ENCODE measurements around the gene BCS1L.

The BCS1L gene, protein sequence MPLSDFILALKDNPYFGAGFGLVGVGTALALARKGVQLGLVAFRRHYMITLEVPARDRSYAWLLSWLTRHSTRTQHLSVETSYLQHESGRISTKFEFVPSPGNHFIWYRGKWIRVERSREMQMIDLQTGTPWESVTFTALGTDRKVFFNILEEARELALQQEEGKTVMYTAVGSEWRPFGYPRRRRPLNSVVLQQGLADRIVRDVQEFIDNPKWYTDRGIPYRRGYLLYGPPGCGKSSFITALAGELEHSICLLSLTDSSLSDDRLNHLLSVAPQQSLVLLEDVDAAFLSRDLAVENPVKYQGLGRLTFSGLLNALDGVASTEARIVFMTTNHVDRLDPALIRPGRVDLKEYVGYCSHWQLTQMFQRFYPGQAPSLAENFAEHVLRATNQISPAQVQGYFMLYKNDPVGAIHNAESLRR

DNA sequence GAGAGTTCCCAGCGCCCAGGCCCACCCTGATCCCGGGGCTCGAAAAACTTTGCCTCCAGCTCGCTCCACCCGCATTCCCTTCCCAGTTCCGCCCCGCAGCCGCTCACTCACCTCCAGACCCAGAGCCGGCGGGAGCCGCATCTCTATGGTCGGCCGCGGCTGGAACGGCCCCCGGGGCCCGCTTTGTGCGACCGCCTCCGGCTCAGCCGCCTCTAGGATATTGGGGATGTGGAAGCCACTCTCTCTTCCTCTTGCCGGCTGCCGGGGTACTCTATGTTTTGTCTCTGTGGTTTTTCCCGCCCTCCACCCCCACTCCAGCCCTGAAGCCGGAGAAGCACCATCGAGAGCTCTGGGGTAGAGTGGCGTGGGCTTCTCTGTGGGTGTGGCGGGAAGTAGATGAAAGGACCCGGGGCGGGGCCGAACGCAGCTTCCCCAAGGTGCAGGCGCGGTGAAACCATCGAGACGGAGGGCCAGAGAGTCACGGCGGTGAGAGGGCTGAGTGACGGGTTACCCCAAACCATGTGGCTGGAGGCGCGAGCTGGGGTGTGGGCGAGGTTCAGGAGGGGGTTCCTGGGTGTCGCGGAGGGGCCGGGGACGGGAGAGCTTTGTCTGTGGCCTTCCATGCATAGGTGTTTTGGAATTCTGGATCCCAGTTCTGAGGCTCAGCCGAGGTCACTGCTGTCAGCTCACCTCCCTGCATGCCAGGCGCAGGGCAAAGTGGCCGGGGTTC is at the start of gene BCS1L, which contains the start of gene ZNF142:
Gene BCS1L, plus strand, starts transcription at position 426 of the 730 bp plus-strand sequence. CDS start 1,305 bp downstream, outside the sequence.
Gene ZNF142, minus strand, starts transcription at position 366 of the 730 bp plus-strand sequence. CDS start 3,194 bp downstream, outside the sequence.
- DNase-seq, result peak; percentile 92

DNA sequence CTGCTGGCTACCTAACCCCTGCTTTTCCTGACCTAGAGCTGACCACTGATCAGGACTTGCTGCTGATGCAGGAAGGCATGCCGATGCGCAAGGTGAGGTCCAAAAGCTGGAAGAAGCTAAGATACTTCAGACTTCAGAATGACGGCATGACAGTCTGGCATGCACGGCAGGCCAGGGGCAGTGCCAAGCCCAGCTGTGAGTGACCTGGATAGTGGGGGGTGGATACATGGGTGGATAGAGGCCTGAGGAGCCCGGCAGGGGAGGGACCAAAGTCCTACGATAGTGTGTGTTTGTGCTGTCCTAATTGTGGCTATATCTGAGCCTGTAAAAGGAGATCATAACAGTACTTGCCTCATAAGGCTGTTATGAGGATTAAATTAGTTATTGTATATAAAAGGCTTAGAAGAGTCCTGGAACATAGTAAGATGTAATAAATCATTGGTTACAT is 43.6 kb upstream of the BCS1L start:
- DNase-seq, result no peak

DNA sequence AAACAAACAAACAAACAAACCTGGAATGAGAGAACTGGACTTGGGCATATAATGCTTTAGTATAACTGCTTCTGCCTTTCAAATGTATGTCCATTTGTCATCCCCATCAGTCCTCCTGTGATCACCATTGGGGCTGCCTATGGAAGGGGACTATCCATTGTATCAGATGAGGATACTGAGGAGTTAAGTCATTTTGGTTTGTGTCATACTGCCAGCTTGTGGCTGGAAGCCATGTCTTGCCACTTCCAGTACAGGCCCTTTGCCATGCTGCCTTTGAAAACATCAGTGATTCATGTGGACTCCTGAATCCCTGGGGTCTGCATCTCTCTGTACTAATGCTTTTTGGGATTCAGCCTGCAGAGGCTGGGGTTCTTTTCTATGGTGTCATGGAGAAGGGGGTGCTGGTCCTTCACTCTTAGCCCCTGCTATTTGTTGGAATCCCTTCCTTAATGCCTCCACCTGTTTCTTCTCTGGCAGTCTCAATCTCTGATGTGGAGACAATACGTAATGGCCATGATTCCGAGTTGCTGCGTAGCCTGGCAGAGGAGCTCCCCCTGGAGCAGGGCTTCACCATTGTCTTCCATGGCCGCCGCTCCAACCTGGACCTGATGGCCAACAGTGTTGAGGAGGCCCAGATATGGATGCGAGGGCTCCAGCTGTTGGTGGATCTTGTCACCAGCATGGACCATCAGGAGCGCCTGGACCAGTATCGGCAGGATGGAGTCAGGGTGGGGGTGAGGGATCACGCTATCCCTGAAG is 41.2 kb upstream of the BCS1L start:
- no peak for DNase-seq

DNA sequence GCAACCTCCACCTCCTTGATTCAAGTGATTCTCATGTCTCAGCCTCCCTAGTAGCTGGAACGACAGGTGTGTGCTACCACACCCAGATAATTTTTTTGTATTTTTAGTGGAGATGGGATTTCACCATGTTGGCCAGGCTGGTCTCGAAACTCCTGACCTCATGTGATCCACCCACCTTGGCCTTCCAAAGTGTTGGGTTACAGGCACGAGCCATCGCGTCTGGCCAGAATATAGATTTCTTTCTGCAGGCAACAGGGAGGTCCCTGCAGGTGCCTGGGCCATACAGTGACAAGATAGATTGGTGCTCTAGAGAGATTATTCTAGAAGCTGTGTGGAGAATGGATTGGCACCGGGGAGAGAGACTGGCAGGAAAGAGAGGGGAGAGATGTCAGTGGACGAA is 38.5 kb upstream of the BCS1L start:
- no peak for DNase-seq

DNA sequence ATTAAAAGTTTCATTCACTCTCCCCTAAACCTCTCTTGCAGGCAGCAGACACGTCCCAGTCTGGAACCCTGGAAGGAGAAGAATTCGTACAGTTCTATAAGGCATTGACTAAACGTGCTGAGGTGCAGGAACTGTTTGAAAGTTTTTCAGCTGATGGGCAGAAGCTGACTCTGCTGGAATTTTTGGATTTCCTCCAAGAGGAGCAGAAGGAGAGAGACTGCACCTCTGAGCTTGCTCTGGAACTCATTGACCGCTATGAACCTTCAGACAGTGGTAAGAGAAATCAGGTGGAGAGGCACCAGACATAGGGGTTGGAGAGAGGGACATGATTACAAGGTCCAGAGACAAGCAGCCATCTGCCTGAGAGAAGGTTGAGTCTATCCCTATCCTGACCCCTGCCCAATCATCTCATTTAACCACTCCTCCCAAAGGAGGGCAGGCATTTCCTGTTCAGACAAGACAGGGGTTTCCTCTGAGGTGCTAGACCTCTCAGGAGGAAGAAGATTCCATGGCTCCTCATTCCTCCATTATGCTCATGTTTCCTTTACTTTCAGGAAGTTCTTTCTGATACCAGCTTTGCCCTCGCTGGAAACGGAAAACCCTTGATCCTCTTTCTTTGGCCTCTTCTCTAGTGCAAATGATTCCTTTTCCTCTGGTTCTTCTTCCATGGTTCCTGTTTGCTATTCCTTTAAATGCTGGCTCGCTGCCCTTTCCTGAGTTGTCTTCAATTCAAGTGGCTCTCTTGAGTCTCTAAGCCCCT is 36.7 kb upstream of the BCS1L start:
- no peak for DNase-seq

DNA sequence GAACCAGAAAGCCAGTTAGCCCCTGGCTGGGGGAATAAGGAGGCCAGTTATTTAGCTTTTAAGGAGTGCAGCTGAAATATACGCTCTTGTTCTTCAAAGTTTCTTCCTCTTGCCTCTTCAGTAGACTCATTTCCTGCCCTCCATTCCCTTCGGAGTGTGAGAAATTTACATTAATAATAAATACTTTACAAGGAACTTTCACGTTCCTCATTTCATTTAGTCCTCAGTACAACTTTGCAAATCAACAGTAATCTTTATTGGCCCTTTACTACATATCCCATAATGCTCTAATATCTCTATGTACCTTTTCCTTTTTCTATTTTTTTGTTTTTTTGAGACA is 36.1 kb upstream of the BCS1L start:
- DNase-seq, result no peak

DNA sequence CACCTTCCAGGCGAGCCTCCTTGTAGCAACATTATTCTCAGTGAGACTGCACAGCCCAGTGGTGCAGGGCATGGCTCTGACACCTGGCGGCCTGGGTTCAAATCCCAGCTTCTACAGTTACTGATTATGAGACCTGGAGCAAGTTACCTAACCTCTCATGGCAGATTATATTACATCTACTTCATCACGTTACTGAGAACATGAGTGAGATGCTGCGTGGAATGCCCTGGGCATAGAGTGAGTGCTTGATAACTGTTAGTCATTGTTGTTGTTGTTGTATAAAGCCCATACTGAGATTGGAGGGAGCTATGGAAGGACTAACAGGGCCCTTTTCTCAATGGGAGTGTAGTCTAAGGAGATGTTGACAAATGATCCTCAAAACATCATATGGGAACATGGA is 33.1 kb upstream of the BCS1L start:
- no peak for DNase-seq

DNA sequence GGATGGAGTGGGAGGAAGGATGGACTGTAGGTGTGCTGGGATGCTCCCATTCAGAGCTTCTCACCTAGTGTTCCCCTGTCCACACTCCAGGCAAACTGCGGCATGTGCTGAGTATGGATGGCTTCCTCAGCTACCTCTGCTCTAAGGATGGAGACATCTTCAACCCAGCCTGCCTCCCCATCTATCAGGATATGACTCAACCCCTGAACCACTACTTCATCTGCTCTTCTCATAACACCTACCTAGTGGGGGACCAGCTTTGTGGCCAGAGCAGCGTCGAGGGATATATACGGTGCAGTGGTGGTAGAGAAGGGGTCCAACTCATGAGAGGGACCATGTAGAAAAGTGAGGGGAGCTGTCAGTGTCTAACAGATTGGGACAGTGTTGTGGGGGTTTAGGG is 31.5 kb upstream of the BCS1L start:
- DNase-seq, result no peak

DNA sequence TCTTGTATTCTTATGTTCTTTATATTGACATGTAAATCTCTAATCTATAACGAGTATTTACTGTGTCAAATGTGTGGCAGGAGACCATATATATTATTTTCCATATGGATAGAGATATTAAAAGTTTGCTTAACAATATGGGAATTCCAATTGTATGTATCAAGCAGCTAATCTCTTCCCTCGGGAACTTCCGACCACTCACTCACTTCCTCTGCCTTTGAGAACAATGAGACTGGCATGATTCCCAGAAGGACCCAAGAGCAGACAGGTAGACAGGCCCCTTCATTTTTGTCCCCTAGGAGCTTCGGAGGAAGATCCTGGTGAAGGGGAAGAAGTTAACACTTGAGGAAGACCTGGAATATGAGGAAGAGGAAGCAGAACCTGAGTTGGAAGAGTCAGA is 27.6 kb upstream of the BCS1L start:
- DNase-seq, result no peak

DNA sequence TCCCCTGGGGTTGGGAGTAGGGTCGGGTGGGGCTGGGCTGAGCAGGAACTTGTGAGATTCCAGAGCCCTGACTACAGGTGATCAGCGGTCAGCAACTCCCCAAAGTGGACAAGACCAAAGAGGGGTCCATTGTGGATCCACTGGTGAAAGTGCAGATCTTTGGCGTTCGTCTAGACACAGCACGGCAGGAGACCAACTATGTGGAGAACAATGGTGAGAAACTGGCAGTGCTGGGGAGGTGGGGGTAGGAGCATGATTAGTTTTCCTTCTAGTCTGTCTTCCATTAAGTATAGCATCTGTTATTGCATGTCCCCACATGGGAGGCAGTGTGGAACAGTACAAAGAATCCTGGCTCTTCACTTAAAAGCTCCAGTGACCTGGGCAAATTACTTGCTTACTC is 23.8 kb upstream of the BCS1L start:
- no peak for DNase-seq

DNA sequence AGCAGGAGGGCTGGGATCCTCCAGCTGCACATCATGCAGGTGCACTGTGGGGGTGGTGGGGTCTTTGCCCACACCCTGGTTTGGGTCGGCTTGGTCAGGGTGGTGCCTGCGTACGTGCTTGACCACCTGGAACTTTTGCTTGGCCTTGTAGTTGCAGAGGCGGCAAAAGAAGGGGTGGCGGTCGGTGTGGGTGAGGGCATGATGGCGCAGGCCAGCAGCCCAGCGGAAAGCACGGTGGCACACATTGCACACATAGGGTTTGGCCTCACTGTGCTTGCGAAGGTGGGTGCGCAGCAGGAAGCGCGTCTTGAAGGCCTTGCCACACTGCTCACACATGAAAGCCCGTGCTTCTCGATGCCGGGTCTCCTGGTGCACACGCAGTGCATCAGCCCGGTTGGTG is 21.1 kb upstream of the BCS1L start:
- DNase-seq, result no peak

DNA sequence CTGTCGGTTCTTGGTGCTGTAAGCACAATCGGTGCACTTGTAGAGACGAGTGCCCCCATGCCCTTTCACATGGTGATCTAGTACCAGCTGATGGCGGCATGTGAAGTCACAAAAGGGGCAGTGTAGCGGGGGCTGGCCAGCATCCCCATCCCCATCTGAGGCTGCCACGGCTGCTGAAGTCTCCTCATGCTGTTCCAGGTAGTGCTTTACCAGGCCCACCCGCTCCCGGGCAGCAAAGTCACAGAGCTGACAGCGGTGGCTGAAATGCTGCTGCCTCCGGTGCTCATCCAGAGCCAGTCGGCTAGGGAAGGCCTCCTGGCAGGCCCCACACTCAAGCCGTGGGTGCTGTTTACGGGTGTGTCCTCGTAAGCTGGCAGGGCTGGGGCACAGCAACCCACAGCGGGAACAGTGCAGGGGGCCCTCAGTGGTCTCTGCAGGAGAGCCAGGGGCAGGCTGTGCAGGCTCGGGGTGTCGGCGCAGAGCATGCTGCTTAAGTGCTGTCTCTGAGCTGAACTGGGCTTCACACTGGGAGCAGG is 17.3 kb upstream of the BCS1L start:
- no peak for DNase-seq

DNA sequence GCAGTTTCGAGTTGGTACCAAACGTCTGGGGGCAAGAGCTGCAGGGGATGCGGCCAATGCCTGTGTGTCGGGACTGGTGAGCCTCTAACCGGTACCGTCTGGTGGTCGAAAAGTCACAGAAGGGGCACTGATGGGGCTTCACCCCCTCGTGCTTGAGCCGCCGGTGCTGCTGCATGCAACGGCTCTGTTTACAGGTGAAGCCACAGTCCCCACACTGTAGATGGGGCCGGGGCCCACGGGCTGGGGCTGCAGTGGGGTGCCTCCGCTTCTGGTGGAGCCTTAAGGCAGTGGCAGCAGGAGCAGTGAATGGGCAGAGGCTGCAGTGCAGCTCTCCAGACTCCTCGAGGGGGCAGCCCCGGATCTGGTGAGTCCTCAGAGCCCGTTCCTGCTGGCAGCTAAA is 16.7 kb upstream of the BCS1L start:
- no peak for DNase-seq

DNA sequence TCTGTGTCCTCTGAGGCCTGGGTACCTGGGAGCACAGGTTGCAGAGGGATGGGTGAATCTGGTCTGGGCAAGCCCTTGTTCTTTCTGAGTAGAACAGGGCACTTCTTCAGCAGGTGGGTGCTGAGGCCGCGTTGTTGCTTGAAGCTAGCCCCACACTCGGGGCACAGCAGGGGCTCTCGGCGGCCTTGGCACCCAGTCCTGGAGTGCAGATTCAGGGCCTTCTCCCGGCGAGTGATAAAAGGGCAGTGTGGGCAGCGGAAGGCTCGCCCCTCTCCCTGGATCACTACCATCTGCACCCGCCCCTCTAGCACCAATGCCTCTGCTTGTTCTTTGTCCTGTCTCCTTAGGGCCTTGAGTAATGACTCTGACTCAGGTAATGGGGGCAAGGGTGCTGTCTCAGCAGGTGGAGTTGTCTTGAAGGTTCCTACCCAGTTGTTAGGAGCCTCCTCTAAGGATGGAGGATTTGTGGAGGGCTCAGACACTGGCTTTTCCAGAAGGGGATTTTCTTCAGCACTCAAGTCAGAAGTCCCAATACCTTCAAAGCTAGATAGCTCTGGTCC is 15.7 kb upstream of the BCS1L start:
- no peak for DNase-seq

DNA sequence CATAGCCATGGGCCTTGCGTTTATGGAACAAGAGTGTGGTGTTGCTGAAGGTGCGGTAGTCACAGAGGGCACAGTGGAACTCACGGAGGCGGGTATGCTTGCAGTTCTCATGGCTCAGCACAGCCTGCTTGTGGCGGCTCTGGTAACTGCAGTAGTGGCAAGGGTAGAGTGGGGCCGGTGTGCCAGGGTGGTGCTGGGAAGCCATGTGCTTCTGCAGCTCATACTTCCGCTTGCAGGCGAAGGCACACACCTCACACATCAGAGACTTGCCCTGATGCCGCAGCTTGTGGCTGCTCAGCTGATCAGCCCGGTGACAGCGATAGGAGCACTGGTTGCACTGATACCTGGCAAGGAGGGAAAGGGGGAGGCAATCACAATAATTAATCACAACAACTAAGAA is 14.8 kb upstream of the BCS1L start:
- DNase-seq, result no peak

DNA sequence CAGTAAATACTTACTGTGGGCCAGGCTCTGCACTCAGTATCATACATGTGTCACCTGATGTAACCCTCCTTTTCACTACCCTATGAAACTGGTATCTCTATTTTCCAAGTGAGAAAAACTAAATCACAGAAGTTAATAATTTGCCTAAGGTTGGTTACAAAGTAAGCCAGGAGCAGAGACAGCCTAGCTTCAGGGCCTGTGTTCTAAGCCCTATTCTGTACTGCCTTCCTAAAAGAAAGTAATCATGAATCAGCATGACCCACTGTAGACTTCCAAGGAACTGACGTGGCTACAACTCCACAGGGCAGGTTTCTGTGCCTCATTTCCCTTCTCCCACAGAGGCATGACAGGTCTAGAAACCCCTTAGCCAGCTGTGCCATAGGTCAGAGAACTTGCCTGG is 14.4 kb upstream of the BCS1L start:
- DNase-seq, result peak; percentile 81

DNA sequence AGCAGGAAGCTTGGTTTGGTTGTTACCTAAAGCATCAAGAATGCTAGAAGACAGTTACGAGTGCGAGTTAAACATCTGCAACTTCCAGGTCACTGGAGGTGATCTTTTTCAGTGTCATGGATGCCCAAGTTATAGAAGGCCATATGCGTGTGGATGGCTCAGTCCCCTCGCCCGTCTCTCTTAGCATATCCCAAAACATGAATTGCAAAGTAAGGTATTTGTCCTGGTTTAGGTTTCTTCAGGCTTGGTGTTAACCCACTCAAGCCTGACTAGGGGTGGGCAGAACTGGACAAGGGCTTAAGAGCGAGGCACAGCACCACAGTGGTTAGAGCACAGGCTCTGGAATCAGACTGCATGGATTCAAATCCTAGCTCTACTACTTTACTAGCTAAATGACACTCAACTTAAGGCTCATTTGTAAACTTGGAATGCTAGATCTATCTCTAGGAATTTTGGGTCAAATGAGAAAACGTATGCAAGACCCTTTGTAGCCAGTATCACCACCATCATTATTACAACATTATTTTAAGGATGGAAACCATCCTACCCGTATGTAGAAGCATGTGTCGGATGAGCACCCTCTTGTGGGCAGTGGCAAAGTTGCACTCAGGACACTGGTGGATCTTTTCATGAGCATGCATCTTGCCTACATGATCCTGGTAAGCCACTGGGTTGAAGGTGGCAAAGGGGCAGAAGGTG is 11.2 kb upstream of the BCS1L start:
- DNase-seq, result peak; percentile 50

DNA sequence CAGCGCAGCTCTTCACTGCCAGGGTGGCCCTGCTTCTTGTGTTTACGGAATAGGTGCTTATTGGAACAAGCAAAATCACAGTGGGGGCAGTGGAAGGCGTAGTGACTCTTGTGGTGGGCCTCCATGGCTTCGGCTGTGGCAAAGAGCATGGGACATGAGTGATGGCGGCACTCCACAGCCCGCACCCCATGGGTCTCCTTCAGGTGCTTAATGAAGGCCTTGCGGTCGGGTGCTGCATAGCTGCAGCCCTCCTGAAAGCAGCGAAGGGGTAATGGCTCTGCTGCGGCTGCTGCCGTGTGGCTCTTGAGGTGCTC is 10.7 kb upstream of the BCS1L start:
- DNase-seq, result no peak

DNA sequence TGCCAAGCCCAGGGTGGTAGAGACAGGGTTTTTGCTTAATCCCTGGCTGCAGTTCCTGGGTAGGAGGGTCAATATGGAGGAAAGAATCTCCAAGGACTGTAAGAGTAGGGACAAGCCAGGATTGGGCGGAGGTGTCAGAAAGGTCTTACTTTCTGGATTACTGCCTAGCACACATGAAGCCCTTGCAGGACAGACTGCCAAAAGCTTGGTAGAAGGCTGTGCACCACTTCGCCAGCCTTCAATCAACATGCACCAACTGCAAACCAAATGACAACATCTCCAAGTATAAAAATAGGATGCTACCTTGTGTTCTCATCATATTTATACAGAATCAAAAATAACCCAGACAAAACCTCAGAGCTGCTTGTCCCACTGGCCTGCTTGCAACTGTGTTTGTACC is 3.7 kb upstream of the BCS1L start:
- no peak for DNase-seq

DNA sequence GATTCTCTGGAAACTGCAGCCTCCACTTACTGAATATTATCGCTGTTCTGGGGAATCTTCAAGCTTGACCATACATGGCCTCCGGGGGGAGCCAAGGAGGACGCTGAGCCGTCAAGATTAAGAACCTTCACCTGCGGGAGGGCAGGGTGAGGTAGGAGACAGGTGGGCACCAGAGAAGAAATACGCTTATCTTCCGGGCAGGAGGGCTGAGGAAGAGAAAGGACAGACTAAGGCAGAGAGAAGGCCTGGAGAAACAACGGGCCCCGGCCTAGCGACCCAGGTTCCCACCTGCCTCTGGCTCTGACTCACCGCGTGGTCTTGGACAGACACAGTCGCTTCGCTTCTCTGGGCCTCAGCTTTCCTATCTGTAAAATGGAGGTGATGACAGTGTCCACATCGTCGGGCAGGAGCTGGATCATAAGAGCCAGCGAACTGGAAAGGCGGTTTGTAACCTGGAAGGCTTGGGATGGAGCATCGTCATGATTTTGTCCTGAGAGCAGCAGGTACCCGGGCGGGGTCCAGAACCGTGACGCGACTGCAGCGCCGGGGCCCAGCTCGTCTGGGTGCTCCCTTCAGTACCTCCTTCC is 719 bp upstream of the BCS1L start:
- peak; percentile 44 for DNase-seq

DNA sequence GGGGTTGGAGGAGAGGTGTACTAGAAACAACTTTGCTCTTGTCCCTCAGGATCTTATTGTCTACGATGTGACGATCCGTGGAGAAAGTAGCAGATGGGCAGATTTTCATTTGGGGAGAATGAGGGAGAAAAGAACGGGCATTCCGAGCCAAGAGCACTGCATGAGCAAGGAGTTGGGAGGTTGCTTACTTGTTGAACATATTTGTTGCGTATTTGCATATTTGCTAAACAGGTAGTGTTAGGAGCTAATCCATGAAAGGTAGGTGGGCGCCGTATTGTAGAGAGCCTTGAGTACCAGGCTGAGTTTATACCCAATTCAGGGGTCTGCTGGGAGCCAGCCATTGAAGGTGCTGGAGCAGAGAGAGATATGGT is 490 bp downstream of the BCS1L start:
- DNase-seq, result no peak
